Measurements from ENCODE around the gene GRK5.

DNA sequence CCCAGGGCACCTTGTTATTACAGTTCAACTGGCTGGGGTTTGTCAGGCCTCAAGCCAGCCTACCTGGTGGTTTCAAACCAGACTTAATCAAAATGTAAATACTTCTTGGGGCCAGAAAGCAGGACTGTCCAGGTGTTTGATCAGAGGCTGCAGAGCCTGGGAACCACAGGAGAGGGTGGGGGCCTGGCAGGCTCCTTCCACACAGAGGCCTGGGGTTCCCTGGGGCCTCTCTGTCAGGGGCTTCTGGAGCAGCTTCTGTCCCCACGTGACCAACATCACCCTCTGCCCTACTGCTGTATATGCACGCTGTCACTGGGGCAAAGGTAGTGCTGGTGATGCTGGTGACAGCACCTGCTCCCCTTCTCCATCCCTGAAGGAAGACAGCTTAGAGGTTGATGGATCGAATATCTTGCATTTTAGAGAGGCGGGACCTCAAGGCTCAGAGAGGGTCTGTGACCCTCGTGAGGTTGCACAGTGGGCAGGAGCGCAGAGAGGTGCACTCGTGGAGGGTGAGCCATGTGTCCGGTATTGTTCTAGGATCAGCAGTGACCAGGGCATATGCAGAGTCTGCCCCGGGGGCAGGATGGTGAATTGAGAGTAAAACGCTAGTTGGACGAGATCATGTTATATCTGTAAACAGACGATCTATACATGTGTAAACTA is 95.4 kb downstream of the GRK5 start:
- TF ChIP-seq, protein P1, sequence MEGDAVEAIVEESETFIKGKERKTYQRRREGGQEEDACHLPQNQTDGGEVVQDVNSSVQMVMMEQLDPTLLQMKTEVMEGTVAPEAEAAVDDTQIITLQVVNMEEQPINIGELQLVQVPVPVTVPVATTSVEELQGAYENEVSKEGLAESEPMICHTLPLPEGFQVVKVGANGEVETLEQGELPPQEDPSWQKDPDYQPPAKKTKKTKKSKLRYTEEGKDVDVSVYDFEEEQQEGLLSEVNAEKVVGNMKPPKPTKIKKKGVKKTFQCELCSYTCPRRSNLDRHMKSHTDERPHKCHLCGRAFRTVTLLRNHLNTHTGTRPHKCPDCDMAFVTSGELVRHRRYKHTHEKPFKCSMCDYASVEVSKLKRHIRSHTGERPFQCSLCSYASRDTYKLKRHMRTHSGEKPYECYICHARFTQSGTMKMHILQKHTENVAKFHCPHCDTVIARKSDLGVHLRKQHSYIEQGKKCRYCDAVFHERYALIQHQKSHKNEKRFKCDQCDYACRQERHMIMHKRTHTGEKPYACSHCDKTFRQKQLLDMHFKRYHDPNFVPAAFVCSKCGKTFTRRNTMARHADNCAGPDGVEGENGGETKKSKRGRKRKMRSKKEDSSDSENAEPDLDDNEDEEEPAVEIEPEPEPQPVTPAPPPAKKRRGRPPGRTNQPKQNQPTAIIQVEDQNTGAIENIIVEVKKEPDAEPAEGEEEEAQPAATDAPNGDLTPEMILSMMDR (IDR thresholded peaks at IDR 0.05; ENCODE audit: low read length), result no peak
- TF ChIP-seq EZH2 (optimal IDR thresholded peaks at IDR 0.05; ENCODE audit: low read depth, low read length), result no peak
- no peak for TF ChIP-seq EZH2phosphoT487 (IDR thresholded peaks at IDR 0.05; ENCODE audit: low read length)

All from MM.1S (cell line).